ENCODE results near the gene MAPK12.
"Not testable (repeated sequence)": the region's sequence is repeated elsewhere in the genome, so short reads cannot be mapped to it uniquely, and the experiment has no call there.

MAPK12 gene

DNA sequence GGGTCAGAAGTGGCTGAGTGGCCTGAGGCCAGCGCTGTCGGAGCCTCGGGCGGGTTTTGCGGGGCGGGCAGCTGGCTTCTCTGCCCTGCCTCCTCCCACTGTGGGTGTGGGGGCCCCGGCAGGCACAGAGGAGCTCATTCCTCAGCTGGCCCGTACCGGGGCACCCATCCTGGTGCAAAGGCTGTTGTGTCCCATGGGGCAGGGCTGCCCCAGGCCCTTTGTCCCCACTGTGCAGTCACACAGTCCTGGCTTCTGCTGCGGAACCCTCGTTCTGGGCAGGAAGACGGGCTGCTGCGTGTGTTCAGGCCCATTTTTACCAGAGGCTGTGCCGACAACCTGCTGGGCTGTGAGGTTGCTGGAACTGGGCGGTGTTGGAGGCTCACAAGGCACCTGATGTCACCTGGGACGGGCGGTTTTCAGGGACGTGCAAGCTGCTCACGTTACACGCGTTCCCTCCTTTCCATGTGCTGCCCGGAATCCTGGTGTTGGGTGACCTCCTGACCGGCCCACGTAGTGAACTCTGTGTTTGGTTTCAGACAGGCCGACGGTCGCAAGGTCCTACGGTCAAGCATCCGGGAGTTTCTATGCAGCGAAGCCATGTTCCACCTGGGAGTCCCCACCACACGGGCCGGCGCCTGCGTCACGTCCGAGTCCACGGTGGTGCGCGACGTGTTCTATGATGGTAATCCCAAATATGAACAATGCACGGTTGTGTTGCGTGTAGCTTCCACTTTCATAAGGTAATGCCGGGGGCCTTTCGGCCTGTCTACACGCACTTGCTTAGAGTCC lies 55.5 kb downstream of the MAPK12 start:
- ChIA-PET POLR2A (ENCODE audit: low non-redundant PET) (no interaction called here), CTCF (interaction anchor here (0.5 kb wide), 1 partner anchor 22 kb away, joined by 3 read pairs; no protein-coding TSS in a partner anchor)
- TF ChIP-seq, protein P1, sequence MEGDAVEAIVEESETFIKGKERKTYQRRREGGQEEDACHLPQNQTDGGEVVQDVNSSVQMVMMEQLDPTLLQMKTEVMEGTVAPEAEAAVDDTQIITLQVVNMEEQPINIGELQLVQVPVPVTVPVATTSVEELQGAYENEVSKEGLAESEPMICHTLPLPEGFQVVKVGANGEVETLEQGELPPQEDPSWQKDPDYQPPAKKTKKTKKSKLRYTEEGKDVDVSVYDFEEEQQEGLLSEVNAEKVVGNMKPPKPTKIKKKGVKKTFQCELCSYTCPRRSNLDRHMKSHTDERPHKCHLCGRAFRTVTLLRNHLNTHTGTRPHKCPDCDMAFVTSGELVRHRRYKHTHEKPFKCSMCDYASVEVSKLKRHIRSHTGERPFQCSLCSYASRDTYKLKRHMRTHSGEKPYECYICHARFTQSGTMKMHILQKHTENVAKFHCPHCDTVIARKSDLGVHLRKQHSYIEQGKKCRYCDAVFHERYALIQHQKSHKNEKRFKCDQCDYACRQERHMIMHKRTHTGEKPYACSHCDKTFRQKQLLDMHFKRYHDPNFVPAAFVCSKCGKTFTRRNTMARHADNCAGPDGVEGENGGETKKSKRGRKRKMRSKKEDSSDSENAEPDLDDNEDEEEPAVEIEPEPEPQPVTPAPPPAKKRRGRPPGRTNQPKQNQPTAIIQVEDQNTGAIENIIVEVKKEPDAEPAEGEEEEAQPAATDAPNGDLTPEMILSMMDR (conservative IDR thresholded peaks at IDR 0.05; ENCODE audit: low read depth) = no peak
- no peak for DNase-seq (ENCODE audit: low spot score)
- H3K27ac ChIP-seq = peak overlapping the region; percentile 42

DNA sequence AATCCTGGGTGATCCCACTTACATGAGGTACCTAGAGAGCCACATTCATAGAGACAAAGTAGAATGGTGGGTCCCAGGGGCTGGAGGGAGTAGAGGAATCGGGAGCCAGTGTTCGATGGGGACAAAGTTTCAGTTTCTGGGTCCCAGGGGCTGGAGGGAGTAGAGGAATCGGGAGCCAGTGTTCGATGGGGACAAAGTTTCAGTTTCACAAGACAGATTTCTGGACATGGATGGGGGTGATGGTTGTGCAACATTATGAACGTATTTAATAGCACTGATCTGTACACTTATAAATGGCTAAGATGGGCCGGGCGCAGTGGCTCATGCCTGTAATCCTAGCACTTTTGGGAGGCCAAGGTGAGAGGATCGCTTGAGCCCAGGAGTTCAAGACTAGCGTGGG lies 56.5 kb downstream of the MAPK12 start:
- H3K27ac ChIP-seq = peak overlapping the region; percentile 42
- DNase-seq (ENCODE audit: low spot score); POLR2A ChIA-PET (ENCODE audit: low non-redundant PET); CTCF ChIA-PET: not testable (repeated sequence)

DNA sequence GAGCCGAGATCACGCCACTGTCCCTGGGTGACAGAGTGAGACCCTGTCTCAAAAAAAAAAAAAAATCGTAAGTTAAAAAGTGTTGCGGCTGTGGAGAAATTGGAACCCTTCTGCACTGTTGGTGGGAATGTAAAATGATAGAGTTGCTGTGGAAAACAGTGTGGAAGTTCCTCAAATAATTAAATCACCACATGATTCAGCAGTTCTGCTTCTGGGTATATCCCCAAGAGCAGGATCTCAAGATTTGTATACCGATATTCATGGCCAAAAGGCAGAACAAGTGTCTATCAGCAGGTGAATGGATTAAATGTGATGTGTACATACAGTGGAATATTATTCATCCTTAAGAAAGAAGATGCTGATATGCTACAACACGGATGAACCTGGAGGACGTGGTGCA lies 56.9 kb downstream of the MAPK12 start:
- ChIA-PET CTCF (no interaction called here), POLR2A (ENCODE audit: low non-redundant PET) (no interaction called here)
- no peak for DNase-seq (ENCODE audit: low spot score)
- H3K27ac ChIP-seq = peak overlapping the region; percentile 42
- TF ChIP-seq, protein P1 (conservative IDR thresholded peaks at IDR 0.05; ENCODE audit: low read depth) = no peak

DNA sequence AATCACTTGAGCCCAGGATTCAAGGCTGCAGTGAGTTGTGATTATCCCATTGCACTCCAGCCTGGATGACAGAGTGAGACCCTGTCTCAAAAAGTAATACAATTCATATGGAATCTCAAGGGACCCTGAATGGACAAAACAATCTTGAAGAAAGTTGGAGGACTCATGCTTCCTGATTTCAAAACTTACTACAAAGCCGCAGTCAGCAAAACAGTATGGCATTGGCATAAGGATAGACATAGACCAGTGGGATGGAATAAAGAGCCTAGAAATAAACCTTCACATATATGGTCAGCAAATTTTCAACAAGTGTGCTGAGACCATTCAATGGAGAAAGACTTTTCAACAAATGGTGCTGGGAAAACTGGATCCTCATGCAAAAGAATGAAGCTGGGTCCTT lies 58.2 kb downstream of the MAPK12 start:
- CTCF ChIA-PET = interaction anchor here (0.6 kb wide), 1 partner anchor 167 kb away, joined by 3 read pairs; no protein-coding TSS in a partner anchor
- H3K27ac ChIP-seq = no peak overlapping the region
- TF ChIP-seq, protein P1 (conservative IDR thresholded peaks at IDR 0.05; ENCODE audit: low read depth) = no peak
- DNase-seq (ENCODE audit: low spot score) = no peak
- POLR2A ChIA-PET (ENCODE audit: low non-redundant PET) = no interaction called here

All from RWPE1 (cell line).